ENCODE measurements around the gene CLEC5A.

DNA sequence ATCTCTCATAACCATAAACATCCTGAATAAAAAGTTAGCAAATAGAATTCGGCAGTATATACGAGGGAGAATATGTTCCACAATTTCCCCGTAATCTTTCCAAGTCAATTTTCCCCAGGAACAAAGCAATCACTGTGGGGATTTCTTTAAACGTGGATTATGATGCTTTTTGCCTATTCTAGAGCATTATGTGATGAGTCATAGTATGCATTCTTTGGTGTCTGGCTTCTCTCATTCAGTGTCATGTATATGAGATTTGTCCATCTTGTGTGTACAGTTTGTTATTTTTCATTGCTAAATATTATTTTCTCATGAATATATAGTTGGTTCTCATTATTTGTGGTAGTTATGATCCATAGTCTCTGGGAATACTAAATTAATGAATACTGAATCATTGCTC is 40.5 kb downstream of the CLEC5A start:
- TF ChIP-seq, protein P1, sequence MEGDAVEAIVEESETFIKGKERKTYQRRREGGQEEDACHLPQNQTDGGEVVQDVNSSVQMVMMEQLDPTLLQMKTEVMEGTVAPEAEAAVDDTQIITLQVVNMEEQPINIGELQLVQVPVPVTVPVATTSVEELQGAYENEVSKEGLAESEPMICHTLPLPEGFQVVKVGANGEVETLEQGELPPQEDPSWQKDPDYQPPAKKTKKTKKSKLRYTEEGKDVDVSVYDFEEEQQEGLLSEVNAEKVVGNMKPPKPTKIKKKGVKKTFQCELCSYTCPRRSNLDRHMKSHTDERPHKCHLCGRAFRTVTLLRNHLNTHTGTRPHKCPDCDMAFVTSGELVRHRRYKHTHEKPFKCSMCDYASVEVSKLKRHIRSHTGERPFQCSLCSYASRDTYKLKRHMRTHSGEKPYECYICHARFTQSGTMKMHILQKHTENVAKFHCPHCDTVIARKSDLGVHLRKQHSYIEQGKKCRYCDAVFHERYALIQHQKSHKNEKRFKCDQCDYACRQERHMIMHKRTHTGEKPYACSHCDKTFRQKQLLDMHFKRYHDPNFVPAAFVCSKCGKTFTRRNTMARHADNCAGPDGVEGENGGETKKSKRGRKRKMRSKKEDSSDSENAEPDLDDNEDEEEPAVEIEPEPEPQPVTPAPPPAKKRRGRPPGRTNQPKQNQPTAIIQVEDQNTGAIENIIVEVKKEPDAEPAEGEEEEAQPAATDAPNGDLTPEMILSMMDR (IDR thresholded peaks at IDR 0.05; ENCODE audit: low read depth, low read length), result no peak
- TF ChIP-seq EZH2phosphoT487 (IDR thresholded peaks at IDR 0.05; ENCODE audit: low read depth), result no peak
